ENCODE data around the gene FHAD1. TPM values are rescaled to one million over a fixed set of nuclear protein-coding genes. Genes with fewer than 3 reads are reported as not detected.

FHAD1 gene
- total and polyA plus RNA-seq, 2 donors (not counting 3 experiments of a cell fraction or from before 2014, with no cell fraction given): 0.04 to 0.69 TPM

DNA sequence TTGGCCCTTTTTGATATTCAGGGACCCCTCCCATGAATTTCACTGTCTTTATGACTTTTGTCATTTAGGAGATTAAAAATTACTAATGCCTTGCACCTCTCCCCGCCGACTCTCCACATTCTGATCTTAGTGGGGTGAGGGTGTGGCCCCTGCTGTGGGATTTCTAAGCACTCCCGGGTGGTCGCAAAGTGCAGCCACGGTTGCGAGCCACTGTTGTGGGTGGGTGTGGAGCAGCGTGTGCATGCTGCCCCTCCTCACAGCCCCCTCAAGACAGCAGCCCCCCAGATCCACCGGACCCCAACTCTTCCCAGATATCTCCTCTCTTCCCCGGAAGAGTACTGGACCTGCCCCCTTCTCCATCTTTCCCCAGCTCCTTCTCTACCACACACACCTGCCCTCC is 96.1 kb downstream of the FHAD1 start:
- TF ChIP-seq EZH2 (IDR thresholded peaks at IDR 0.05; ENCODE audit: borderline replicate concordance, low read depth, low read length, severe bottlenecking) (no peak), POLR2A (IDR thresholded peaks at IDR 0.05; ENCODE audit: low read depth, low read length) (no peak), POLR2AphosphoS5 (IDR thresholded peaks at IDR 0.05; ENCODE audit: insufficient read depth, low read depth, low read length) (no peak), MYC (IDR thresholded peaks at IDR 0.05; ENCODE audit: low read depth, low read length) (no peak)
- ChIA-PET CTCF (interaction anchor here (0.8 to 1.8 kb wide), 7 partner anchors 8 to 70 kb away, joined by 3 to 16 read pairs (median 4); no protein-coding TSS in a partner anchor), POLR2A (no interaction called here)
- dilution Hi-C loops (cut with MboI; ENCODE audit: extremely low pct_ligation_motif_present, low sequenced_read_pairs): no loop called here
- H3K27ac ChIP-seq (ENCODE audit: insufficient read depth, low read depth, low read length): no peak overlapping the region
- intact Hi-C loops (cut with micrococcal nuclease): no loop called here
- no peak overlapping the region for H2AFZ ChIP-seq (ENCODE audit: low read depth, low read length)
- H3K9ac ChIP-seq (replicated peaks; ENCODE audit: extremely low read depth, insufficient read depth, low read length): no peak overlapping the region
- no peaks in the 10 kb centered on the region for H3K36me3 ChIP-seq (ENCODE audit: control insufficient read depth in 2 of 2, extremely low read depth in 1 of 2, insufficient read depth in 2 of 2, low read length in 2 of 2)
- H3K4me2 ChIP-seq (ENCODE audit: insufficient read depth, low read length): no peak overlapping the region
- peaks cover 23% of the 10 kb centered on the region for H3K4me1 ChIP-seq (ENCODE audit: control insufficient read depth, extremely low read depth, insufficient read depth, low read length)
- no peaks in the 10 kb centered on the region for H3K9me1 ChIP-seq (replicated peaks; ENCODE audit: control insufficient read depth, extremely low read depth, insufficient read depth, low read length)
- no peak for FAIRE-seq
- no peak for DNase-seq (ENCODE audit: low read depth, low spot score)
- no peaks in the 10 kb centered on the region for H3K9me3 ChIP-seq (replicated peaks; ENCODE audit: control insufficient read depth, insufficient read depth, low read length)
- no peaks in the 10 kb centered on the region for H4K20me1 ChIP-seq (replicated peaks; ENCODE audit: control insufficient read depth, extremely low read depth, insufficient read depth, low read length)
- H3K79me2 ChIP-seq (ENCODE audit: control insufficient read depth, insufficient read depth, low read length): no peaks in the 10 kb centered on the region
- no peak overlapping the region for H3K4me3 ChIP-seq (replicated peaks in 1 of 3; ENCODE audit: insufficient read depth in 1 of 3, low read depth in 1 of 3, low read length in 3 of 3)
- no peaks in the 10 kb centered on the region for H3K27me3 ChIP-seq (ENCODE audit: control insufficient read depth in 2 of 2, insufficient read depth in 2 of 2, low read length in 2 of 2)
- BruUV-seq (replicated peaks): no TSS peak

DNA sequence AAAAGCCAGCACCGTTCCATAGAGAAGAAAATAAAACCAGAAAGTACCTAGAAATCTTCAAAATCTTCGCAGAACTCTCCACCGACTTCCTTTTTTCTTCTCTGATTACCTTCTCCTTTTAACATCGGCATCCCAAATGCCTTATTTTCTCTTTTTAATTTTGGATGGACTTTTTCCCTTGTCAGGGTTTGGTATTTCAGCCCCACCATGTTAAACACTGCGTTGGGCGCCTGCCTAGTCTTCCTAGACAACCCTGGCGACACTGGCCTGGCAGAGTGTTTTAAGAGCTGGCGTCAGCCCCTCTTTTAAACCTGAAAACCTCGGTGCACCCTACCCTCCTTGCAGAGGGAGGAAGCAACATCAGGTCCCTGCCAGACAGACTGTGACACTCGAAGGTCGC is 96.7 kb downstream of the FHAD1 start:
- no peaks in the 10 kb centered on the region for H3K79me2 ChIP-seq (ENCODE audit: control insufficient read depth, insufficient read depth, low read length)
- TF ChIP-seq MYC (IDR thresholded peaks at IDR 0.05; ENCODE audit: low read depth, low read length) (no peak), FOS (IDR thresholded peaks at IDR 0.05; ENCODE audit: borderline replicate concordance, insufficient read depth, low read length) (no peak), JUN (IDR thresholded peaks at IDR 0.05; ENCODE audit: borderline replicate concordance, insufficient read depth, insufficient read length, low read depth) (no peak), POLR2A (IDR thresholded peaks at IDR 0.05; ENCODE audit: low read depth, low read length) (no peak), POLR2AphosphoS5 (IDR thresholded peaks at IDR 0.05; ENCODE audit: insufficient read depth, low read depth, low read length) (no peak), GATA2 (IDR thresholded peaks at IDR 0.05; ENCODE audit: insufficient read depth, insufficient read length, low read depth, low read length) (no peak), EZH2 (IDR thresholded peaks at IDR 0.05; ENCODE audit: borderline replicate concordance, low read depth, low read length, severe bottlenecking) (no peak)
- TF ChIP-seq, protein P1, sequence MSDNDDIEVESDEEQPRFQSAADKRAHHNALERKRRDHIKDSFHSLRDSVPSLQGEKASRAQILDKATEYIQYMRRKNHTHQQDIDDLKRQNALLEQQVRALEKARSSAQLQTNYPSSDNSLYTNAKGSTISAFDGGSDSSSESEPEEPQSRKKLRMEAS (IDR thresholded peaks at IDR 0.05; ENCODE audit: insufficient read depth, insufficient read length): no peak
- TF ChIP-seq, protein P2, sequence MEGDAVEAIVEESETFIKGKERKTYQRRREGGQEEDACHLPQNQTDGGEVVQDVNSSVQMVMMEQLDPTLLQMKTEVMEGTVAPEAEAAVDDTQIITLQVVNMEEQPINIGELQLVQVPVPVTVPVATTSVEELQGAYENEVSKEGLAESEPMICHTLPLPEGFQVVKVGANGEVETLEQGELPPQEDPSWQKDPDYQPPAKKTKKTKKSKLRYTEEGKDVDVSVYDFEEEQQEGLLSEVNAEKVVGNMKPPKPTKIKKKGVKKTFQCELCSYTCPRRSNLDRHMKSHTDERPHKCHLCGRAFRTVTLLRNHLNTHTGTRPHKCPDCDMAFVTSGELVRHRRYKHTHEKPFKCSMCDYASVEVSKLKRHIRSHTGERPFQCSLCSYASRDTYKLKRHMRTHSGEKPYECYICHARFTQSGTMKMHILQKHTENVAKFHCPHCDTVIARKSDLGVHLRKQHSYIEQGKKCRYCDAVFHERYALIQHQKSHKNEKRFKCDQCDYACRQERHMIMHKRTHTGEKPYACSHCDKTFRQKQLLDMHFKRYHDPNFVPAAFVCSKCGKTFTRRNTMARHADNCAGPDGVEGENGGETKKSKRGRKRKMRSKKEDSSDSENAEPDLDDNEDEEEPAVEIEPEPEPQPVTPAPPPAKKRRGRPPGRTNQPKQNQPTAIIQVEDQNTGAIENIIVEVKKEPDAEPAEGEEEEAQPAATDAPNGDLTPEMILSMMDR (IDR thresholded peaks at IDR 0.05; ENCODE audit: extremely low read depth in 1 of 2, insufficient read depth in 1 of 2, low read depth in 1 of 2, low read length in 2 of 2): no peak
- BruUV-seq (replicated peaks): no TSS peak
- H2AFZ ChIP-seq (ENCODE audit: low read depth, low read length): no peak overlapping the region
- POLR2A ChIA-PET: interaction anchor here (0.6 kb wide), 1 partner anchor 104 kb away, joined by 4 read pairs; no protein-coding TSS in a partner anchor
- CTCF ChIA-PET: interaction anchor here (1.4 kb wide), 1 partner anchor 13 kb away, joined by 4 read pairs; no protein-coding TSS in a partner anchor
- H3K36me3 ChIP-seq (ENCODE audit: control insufficient read depth in 2 of 2, extremely low read depth in 1 of 2, insufficient read depth in 2 of 2, low read length in 2 of 2): no peaks in the 10 kb centered on the region
- no peaks in the 10 kb centered on the region for H3K9me1 ChIP-seq (replicated peaks; ENCODE audit: control insufficient read depth, extremely low read depth, insufficient read depth, low read length)
- H3K4me1 ChIP-seq (ENCODE audit: control insufficient read depth, extremely low read depth, insufficient read depth, low read length): peaks cover 17% of the 10 kb centered on the region
- dilution Hi-C loops (cut with MboI; ENCODE audit: extremely low pct_ligation_motif_present, low sequenced_read_pairs) (no loop called here), intact Hi-C loops (cut with micrococcal nuclease) (no loop called here)
- H3K27ac ChIP-seq (ENCODE audit: insufficient read depth, low read depth, low read length): no peak overlapping the region
- no peaks in the 10 kb centered on the region for H3K27me3 ChIP-seq (ENCODE audit: control insufficient read depth in 2 of 2, insufficient read depth in 2 of 2, low read length in 2 of 2)
- H4K20me1 ChIP-seq (replicated peaks; ENCODE audit: control insufficient read depth, extremely low read depth, insufficient read depth, low read length): no peaks in the 10 kb centered on the region
- H3K4me3 ChIP-seq (replicated peaks in 1 of 3; ENCODE audit: insufficient read depth in 1 of 3, low read depth in 1 of 3, low read length in 3 of 3): no peak overlapping the region
- no peak overlapping the region for H3K9ac ChIP-seq (replicated peaks; ENCODE audit: extremely low read depth, insufficient read depth, low read length)
- no peak for FAIRE-seq
- no peaks in the 10 kb centered on the region for H3K9me3 ChIP-seq (replicated peaks; ENCODE audit: control insufficient read depth, insufficient read depth, low read length)
- no peak overlapping the region for H3K4me2 ChIP-seq (ENCODE audit: insufficient read depth, low read length)
- DNase-seq (ENCODE audit: low read depth, low spot score): no peak

Data from endothelial cell of umbilical vein (primary cell).